ENCODE results near the gene ENTHD1.
A peak's percentile ranks its signal among the peaks of the same experiment; 100 is the strongest.
"Not testable (repeated sequence)": the region's sequence is repeated elsewhere in the genome, so short reads cannot be mapped to it uniquely, and the experiment has no call there.

Gene ENTHD1

GRCh38 chr22:39897841-39898240, 4.3 kb upstream of the ENTHD1 start:
- DNase-seq, result no peak

GRCh38 chr22:39896313-39896996, 2.9 kb upstream of the ENTHD1 start:
- no peak for DNase-seq

GRCh38 chr22:39895682-39896081, 2.1 kb upstream of the ENTHD1 start:
- no peak for DNase-seq

- DNase-seq, result no peak
Measured at GRCh38 chr22:39894554-39895092, 1.1 kb upstream of the ENTHD1 start.

GRCh38 chr22:39889924-39890323, 3.6 kb downstream of the ENTHD1 start:
- not testable (repeated sequence) for DNase-seq

GRCh38 chr22:39883057-39883456, 10.5 kb downstream of the ENTHD1 start:
- DNase-seq, result no peak

- DNase-seq, result no peak
Measured at GRCh38 chr22:39880722-39881121, 12.8 kb downstream of the ENTHD1 start.

GRCh38 chr22:39877079-39877845, 16.3 kb downstream of the ENTHD1 start:
- no peak for DNase-seq

GRCh38 chr22:39875176-39875885, 18.2 kb downstream of the ENTHD1 start:
- peak in 1 of 5 experiments; percentile 7 for DNase-seq

GRCh38 chr22:39873965-39874364, 19.6 kb downstream of the ENTHD1 start:
- DNase-seq, result no peak

GRCh38 chr22:39872548-39872947, 21.0 kb downstream of the ENTHD1 start:
- no peak for DNase-seq

- DNase-seq, result no peak
Measured at GRCh38 chr22:39871008-39871798, 22.4 kb downstream of the ENTHD1 start.

GRCh38 chr22:39869797-39870196, 23.8 kb downstream of the ENTHD1 start:
- not testable (repeated sequence) for DNase-seq

- DNase-seq, result peak in 1 of 5 experiments; percentile 56
Measured at GRCh38 chr22:39868741-39869140, 24.8 kb downstream of the ENTHD1 start.

- peak in 1 of 5 experiments; percentile 44 for DNase-seq
Measured at GRCh38 chr22:39859903-39860588, 33.5 kb downstream of the ENTHD1 start.

- no peak for DNase-seq
Measured at GRCh38 chr22:39856588-39856987, 37.0 kb downstream of the ENTHD1 start.

- no peak for DNase-seq
Measured at GRCh38 chr22:39852799-39853198, 40.8 kb downstream of the ENTHD1 start.

- DNase-seq, result no peak
Measured at GRCh38 chr22:39851606-39852315, 41.8 kb downstream of the ENTHD1 start.

- no peak for DNase-seq
Measured at GRCh38 chr22:39847477-39847876, 46.1 kb downstream of the ENTHD1 start.

- not testable (repeated sequence) for DNase-seq
Measured at GRCh38 chr22:39846539-39846938, 47.0 kb downstream of the ENTHD1 start.

- no peak for DNase-seq
Measured at GRCh38 chr22:39845529-39845928, 48.0 kb downstream of the ENTHD1 start.
